ENCODE data around the gene AFF3. TPM values are rescaled to one million over a fixed set of nuclear protein-coding genes. Genes with fewer than 3 reads are reported as not detected.

The AFF3 gene
- total RNA-seq, 4 donors from 2014 or later: 8.5 to 77.2 (median 27.1) TPM

DNA sequence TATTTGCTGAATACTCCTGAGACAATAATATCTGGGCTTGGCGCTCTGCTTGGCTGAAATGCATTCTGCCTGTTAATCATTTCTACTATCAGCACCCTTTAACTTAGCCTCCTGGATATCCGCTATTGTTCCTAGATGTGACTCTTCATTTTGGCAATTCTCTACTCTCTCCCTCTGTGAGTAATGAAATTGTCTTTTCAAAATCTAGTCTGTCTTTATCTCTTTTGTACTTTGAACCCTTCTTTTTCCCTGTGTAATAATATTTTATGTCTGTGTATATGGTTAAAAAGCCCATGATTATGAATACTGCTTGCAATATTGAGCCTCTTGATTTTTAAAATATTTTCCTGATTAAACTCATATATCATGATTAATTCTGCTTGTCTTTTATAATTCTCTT lies 646.4 kb downstream of the AFF3 start:
- intact Hi-C loops (cut with DNase I; ENCODE audit: low total_unique reads): no loop called here
- H3K27ac ChIP-seq: no peak overlapping the region
- H3K4me1 ChIP-seq: no peaks in the 10 kb centered on the region
- TF ChIP-seq, protein P1, sequence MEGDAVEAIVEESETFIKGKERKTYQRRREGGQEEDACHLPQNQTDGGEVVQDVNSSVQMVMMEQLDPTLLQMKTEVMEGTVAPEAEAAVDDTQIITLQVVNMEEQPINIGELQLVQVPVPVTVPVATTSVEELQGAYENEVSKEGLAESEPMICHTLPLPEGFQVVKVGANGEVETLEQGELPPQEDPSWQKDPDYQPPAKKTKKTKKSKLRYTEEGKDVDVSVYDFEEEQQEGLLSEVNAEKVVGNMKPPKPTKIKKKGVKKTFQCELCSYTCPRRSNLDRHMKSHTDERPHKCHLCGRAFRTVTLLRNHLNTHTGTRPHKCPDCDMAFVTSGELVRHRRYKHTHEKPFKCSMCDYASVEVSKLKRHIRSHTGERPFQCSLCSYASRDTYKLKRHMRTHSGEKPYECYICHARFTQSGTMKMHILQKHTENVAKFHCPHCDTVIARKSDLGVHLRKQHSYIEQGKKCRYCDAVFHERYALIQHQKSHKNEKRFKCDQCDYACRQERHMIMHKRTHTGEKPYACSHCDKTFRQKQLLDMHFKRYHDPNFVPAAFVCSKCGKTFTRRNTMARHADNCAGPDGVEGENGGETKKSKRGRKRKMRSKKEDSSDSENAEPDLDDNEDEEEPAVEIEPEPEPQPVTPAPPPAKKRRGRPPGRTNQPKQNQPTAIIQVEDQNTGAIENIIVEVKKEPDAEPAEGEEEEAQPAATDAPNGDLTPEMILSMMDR (IDR thresholded peaks at IDR 0.05): no peak
- no peak for TF ChIP-seq POLR2A (IDR thresholded peaks at IDR 0.05)
- DNase-seq: no peak
- no peaks in the 10 kb centered on the region for H3K36me3 ChIP-seq
- H3K9me3 ChIP-seq: no peaks in the 10 kb centered on the region
- no peaks in the 10 kb centered on the region for H3K27me3 ChIP-seq
- H3K4me3 ChIP-seq: no peak overlapping the region

Other genes starting within 250 kb of the AFF3 start
- 100 to 1,000 TPM in 1 of 4 donors, 10 to 100 TPM in 3; 27.9 to 188 (median 58.5) TPM for gene LONRF2, start 179.9 kb upstream of the AFF3 start, total RNA-seq

All from uterus (tissue), 4 donors.